Body of pancreas (tissue), 4 donors: ENCODE results near the gene FAM186B.

Experiments used
- POLR2A ChIP-seq, 3 donors: fragments of 450-650 bp; IDR thresholded peaks; one replicate each; pipeline ENCODE4 v1.6.1; 2016; ENCODE audit warnings: antibody characterized with exemption in 3 of 3, mild to moderate bottlenecking in 2 of 3
- TF ChIP-seq, protein P1 (sequence below), 7 experiments: fragments of 450-650 bp in 4 of 7; fragments of 200-600 bp in 3 of 7; sonication (generic) in 3 of 7; IDR thresholded peaks; one replicate each; pipeline ENCODE4 v1.5.1; 2016 to 2019; ENCODE audit warnings: antibody characterized with exemption in 7 of 7

DNA sequence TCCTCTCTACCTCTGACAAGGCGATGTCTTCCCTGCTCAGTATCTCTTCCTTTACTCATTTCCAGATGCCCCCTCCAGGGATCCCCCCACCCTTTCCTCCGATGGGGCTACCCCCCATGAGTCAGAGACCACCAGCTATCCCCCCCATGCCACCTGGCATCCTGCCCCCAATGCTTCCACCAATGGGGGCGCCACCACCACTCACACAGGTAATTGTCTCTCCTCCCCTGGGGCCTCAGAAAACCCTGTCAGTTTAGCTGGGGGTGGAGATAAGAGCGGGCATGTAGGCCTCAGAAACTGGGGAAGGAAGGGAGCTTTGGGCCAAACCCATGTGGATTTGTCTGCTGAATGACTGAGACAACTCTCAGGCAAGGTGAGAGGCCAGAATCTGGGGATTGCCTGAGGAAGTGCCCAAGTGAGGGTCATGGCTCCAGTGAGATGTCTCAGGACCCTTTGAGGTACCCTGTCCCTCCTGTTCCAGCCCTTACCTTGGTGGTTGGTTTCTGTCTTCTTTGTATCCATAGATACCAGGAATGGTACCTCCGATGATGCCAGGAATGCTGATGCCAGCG lies 26.0 kb upstream of the FAM186B start:
- TF ChIP-seq, protein P1, sequence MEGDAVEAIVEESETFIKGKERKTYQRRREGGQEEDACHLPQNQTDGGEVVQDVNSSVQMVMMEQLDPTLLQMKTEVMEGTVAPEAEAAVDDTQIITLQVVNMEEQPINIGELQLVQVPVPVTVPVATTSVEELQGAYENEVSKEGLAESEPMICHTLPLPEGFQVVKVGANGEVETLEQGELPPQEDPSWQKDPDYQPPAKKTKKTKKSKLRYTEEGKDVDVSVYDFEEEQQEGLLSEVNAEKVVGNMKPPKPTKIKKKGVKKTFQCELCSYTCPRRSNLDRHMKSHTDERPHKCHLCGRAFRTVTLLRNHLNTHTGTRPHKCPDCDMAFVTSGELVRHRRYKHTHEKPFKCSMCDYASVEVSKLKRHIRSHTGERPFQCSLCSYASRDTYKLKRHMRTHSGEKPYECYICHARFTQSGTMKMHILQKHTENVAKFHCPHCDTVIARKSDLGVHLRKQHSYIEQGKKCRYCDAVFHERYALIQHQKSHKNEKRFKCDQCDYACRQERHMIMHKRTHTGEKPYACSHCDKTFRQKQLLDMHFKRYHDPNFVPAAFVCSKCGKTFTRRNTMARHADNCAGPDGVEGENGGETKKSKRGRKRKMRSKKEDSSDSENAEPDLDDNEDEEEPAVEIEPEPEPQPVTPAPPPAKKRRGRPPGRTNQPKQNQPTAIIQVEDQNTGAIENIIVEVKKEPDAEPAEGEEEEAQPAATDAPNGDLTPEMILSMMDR (IDR thresholded peaks at IDR 0.05) = no peak
- no peak for TF ChIP-seq POLR2A (IDR thresholded peaks at IDR 0.05)
